ENCODE data around the gene NUAK2.

NUAK2 gene

DNA sequence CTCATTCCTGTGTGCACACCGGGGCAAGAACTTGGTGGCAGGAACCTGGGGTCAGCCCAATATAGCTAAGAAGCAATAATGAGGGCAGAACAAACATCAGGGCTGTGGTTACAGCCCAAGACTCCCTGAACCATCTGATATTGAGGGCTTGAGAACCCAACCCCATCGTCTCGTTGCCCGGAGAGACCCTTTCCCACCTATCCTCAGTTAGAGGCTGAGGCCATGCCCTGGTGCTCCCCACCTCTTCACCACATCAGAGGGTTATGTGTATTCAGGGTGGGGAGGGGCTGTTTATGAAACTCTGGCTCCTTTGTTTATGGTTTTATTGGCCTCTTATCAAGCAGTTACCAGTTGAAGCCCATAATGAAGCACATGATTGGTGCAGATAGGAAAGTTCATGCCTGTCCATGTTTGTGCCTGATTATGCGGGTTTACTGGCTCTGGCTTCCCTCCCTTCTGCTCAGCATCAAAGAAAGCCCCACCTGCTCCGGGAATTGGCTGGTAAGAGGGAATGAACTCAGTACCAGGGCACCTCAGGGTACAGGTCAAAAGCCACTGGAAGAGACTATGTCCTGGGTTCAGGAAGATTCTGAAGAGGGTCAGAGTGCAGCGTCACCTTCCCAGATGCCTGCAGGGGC lies 14.5 kb downstream of the NUAK2 start:
- ATAC-seq: no peak
- TF ChIP-seq ARNTL (CRISPR knock-in tag; IDR thresholded peaks at IDR 0.05; ENCODE audit: borderline replicate concordance, low read depth): no peak
- TF ChIP-seq ZFP3 (CRISPR knock-in tag; IDR thresholded peaks at IDR 0.05): no peak
- no peak for TF ChIP-seq ZNF8 (CRISPR knock-in tag; IDR thresholded peaks at IDR 0.05)
- no peak for TF ChIP-seq TCF4 (CRISPR knock-in tag; IDR thresholded peaks at IDR 0.05; ENCODE audit: borderline replicate concordance)
- no peak for TF ChIP-seq GLIS3 (CRISPR knock-in tag; IDR thresholded peaks at IDR 0.05)
- TF ChIP-seq BACH2 (CRISPR knock-in tag; IDR thresholded peaks at IDR 0.05; ENCODE audit: borderline replicate concordance): no peak
- TF ChIP-seq PPARA (CRISPR knock-in tag; IDR thresholded peaks at IDR 0.05; ENCODE audit: borderline replicate concordance): no peak

DNA sequence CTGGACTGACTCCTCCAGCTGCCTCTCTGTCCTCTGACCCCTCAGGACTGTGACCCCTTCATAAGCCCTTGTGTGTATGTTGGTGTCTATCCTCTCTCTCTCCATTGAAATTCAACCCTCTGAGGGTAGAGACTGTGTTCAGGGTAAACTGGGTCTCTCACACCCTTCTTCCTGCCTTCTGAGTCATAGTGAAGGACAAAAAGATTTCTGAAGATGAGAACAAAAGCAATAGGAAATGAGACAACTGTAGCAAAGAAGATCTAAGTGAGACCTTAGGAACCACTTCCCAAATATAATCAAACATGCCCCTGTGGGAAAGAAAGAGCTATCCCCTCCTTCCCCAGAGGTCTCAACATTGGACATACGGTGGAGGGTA lies 16.9 kb downstream of the NUAK2 start:
- no peak for ATAC-seq
- TF ChIP-seq ZFP30 (CRISPR knock-in tag; IDR thresholded peaks at IDR 0.05): no peak
- TF ChIP-seq ISL1 (CRISPR knock-in tag; IDR thresholded peaks at IDR 0.05): no peak
- TF ChIP-seq GLIS3 (CRISPR knock-in tag; IDR thresholded peaks at IDR 0.05): no peak
- no peak for TF ChIP-seq ESRRG (CRISPR knock-in tag; IDR thresholded peaks at IDR 0.05)
- no peak for TF ChIP-seq ARNTL (CRISPR knock-in tag; IDR thresholded peaks at IDR 0.05; ENCODE audit: borderline replicate concordance, low read depth)
- TF ChIP-seq CSRNP3 (CRISPR knock-in tag; IDR thresholded peaks at IDR 0.05): no peak

GRCh38 chr1:205304046-205304694 lies 17.4 kb downstream of the NUAK2 start:
- TF ChIP-seq RARB (CRISPR knock-in tag; IDR thresholded peaks at IDR 0.05) (no peak), ESRRG (CRISPR knock-in tag; IDR thresholded peaks at IDR 0.05) (no peak), TOX (CRISPR knock-in tag; IDR thresholded peaks at IDR 0.05; ENCODE audit: borderline replicate concordance) (no peak), CSRNP3 (CRISPR knock-in tag; IDR thresholded peaks at IDR 0.05) (no peak), BACH2 (CRISPR knock-in tag; IDR thresholded peaks at IDR 0.05; ENCODE audit: borderline replicate concordance) (no peak), GLIS3 (CRISPR knock-in tag; IDR thresholded peaks at IDR 0.05) (no peak), ZNF8 (CRISPR knock-in tag; IDR thresholded peaks at IDR 0.05) (no peak), TSHZ2 (CRISPR knock-in tag; IDR thresholded peaks at IDR 0.05) (no peak), ZNF70 (CRISPR knock-in tag; IDR thresholded peaks at IDR 0.05) (no peak), SNAI2 (CRISPR knock-in tag; IDR thresholded peaks at IDR 0.05) (no peak), ZNF565 (CRISPR knock-in tag; conservative IDR thresholded peaks at IDR 0.05; ENCODE audit: low read depth) (no peak)
- TF ChIP-seq, protein P1, sequence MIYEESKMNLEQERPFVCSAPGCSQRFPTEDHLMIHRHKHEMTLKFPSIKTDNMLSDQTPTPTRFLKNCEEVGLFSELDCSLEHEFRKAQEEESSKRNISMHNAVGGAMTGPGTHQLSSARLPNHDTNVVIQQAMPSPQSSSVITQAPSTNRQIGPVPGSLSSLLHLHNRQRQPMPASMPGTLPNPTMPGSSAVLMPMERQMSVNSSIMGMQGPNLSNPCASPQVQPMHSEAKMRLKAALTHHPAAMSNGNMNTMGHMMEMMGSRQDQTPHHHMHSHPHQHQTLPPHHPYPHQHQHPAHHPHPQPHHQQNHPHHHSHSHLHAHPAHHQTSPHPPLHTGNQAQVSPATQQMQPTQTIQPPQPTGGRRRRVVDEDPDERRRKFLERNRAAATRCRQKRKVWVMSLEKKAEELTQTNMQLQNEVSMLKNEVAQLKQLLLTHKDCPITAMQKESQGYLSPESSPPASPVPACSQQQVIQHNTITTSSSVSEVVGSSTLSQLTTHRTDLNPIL (CRISPR knock-in tag; IDR thresholded peaks at IDR 0.05; ENCODE audit: low read depth): no peak
- no peak for ATAC-seq

GRCh38 chr1:205303247-205303888 lies 18.2 kb downstream of the NUAK2 start:
- TF ChIP-seq SNAI2 (CRISPR knock-in tag; IDR thresholded peaks at IDR 0.05) (no peak), ZFP30 (CRISPR knock-in tag; IDR thresholded peaks at IDR 0.05) (no peak), CSDC2 (CRISPR knock-in tag; IDR thresholded peaks at IDR 0.05) (no peak)
- TF ChIP-seq, protein P1 (CRISPR knock-in tag; IDR thresholded peaks at IDR 0.05; ENCODE audit: low read depth): no peak
- no peak for ATAC-seq

Data from SK-N-SH treated with all-trans-retinoic acid at 6 μM for 48 hours (cell line).